ENCODE measurements around the gene VGLL4. TPM values are rescaled to one million over a fixed set of nuclear protein-coding genes. Genes with fewer than 3 reads are reported as not detected.
"Not testable (repeated sequence)": the region's sequence is repeated elsewhere in the genome, so short reads cannot be mapped to it uniquely, and the experiment has no call there.

Gene VGLL4
- total RNA-seq, 5 donors from 2014 or later (not counting 1 experiment from before 2014, with no cell fraction given), result 24.7 to 33.4 (median 28.4) TPM

GRCh38 chr3:11572660-11573059 is 71.1 kb downstream of the VGLL4 start:
- H3K27ac Mint-ChIP-seq; H3K9me3 Mint-ChIP-seq; H3K4me3 ChIP-seq (ENCODE audit: control insufficient read depth in 1 of 2, extremely low read depth in 1 of 2, low read length in 1 of 2); H3K4me3 Mint-ChIP-seq; H3K4me1 ChIP-seq (ENCODE audit: control insufficient read depth in 1 of 2, extremely low read depth in 1 of 2, insufficient read depth in 2 of 2, low read length in 2 of 2); ATAC-seq (replicated peaks in 1 of 4); H3K27me3 Mint-ChIP-seq; DNase-seq; H3K27ac ChIP-seq (ENCODE audit: low read length); CTCF ChIA-PET; POLR2A ChIA-PET; H3K9me3 ChIP-seq; H3K27me3 ChIP-seq (replicated peaks in 1 of 2; ENCODE audit: control insufficient read depth in 2 of 2, extremely low read depth in 1 of 2, insufficient read depth in 2 of 2, low read length in 1 of 2): not testable (repeated sequence)
- peaks cover 13 to 18% of the 10 kb centered on the region in 2 donors for H3K36me3 ChIP-seq (ENCODE audit: control insufficient read depth in 2 of 2, extremely low read depth in 1 of 2, insufficient read depth in 1 of 2, low read length in 1 of 2)
- 95% methylated on average over 8 of the region's 11 CpGs for WGBS (ENCODE audit: insufficient coverage)
- Mint-ChIP-seq H3K4me1 (peaks cover 11 to 21% (median 14%) of the 10 kb centered on the region in 3 donors), H3K36me3 (peaks cover 13% of the 10 kb centered on the region)

GRCh38 chr3:11570789-11571495 is 72.8 kb downstream of the VGLL4 start:
- Mint-ChIP-seq H3K27me3 (no peaks in the 10 kb centered on the region), H3K9me3 (no peaks in the 10 kb centered on the region), H3K36me3 (peaks cover 20% of the 10 kb centered on the region), H3K27ac (peak overlapping the region in 1 of 2 donors; percentile 55), H3K4me1 (peaks cover 7 to 16% (median 12%) of the 10 kb centered on the region in 3 donors), H3K4me3 (no peak overlapping the region)
- ATAC-seq (replicated peaks in 1 of 4) (no peak), DNase-seq (peak in 1 of 35 experiments; percentile 6)
- peaks cover 0 to 6% of the 10 kb centered on the region in 2 experiments for H3K4me1 ChIP-seq (ENCODE audit: control insufficient read depth in 1 of 2, extremely low read depth in 1 of 2, insufficient read depth in 2 of 2, low read length in 2 of 2)
- H3K27me3 ChIP-seq (replicated peaks in 1 of 2; ENCODE audit: control insufficient read depth in 2 of 2, extremely low read depth in 1 of 2, insufficient read depth in 2 of 2, low read length in 1 of 2), result no peaks in the 10 kb centered on the region
- CTCF ChIA-PET, result no interaction called here
- WGBS (ENCODE audit: insufficient coverage), result 87% methylated on average over 18 of the region's 20 CpGs
- no peak overlapping the region for H3K27ac ChIP-seq (ENCODE audit: low read length)
- no peaks in the 10 kb centered on the region for H3K9me3 ChIP-seq
- H3K4me3 ChIP-seq (ENCODE audit: control insufficient read depth in 1 of 2, extremely low read depth in 1 of 2, low read length in 1 of 2), result no peak overlapping the region
- H3K36me3 ChIP-seq (ENCODE audit: control insufficient read depth in 2 of 2, extremely low read depth in 1 of 2, insufficient read depth in 1 of 2, low read length in 1 of 2), result peaks cover 16 to 18% of the 10 kb centered on the region in 2 donors
- POLR2A ChIA-PET, result no interaction called here

- peaks cover 19 to 22% of the 10 kb centered on the region in 2 donors for H3K36me3 ChIP-seq (ENCODE audit: control insufficient read depth in 2 of 2, extremely low read depth in 1 of 2, insufficient read depth in 1 of 2, low read length in 1 of 2)
- peaks cover 7 to 16% (median 12%) of the 10 kb centered on the region in 3 donors for H3K4me1 Mint-ChIP-seq
- POLR2A ChIA-PET, result no interaction called here
Measured at GRCh38 chr3:11570251-11570650, 73.5 kb downstream of the VGLL4 start.

GRCh38 chr3:11569156-11569741 is 74.5 kb downstream of the VGLL4 start:
- no peak for ATAC-seq (replicated peaks in 1 of 4)
- no peaks in the 10 kb centered on the region for H3K27me3 ChIP-seq (replicated peaks in 1 of 2; ENCODE audit: control insufficient read depth in 2 of 2, extremely low read depth in 1 of 2, insufficient read depth in 2 of 2, low read length in 1 of 2)
- H3K27ac Mint-ChIP-seq, result peak overlapping the region in 1 of 2 donors; percentile 28
- H3K27me3 Mint-ChIP-seq, result no peaks in the 10 kb centered on the region
- ChIA-PET CTCF (no interaction called here), POLR2A (interaction anchor here in 1 of 2 donors (0.6 kb wide), 2 partner anchors 9 to 137 kb away, joined by 3 to 6 read pairs; no protein-coding TSS in a partner anchor)
- H3K36me3 Mint-ChIP-seq, result peaks cover 16% of the 10 kb centered on the region
- H3K4me3 Mint-ChIP-seq, result no peak overlapping the region
- peaks cover 0 to 6% of the 10 kb centered on the region in 2 experiments for H3K4me1 ChIP-seq (ENCODE audit: control insufficient read depth in 1 of 2, extremely low read depth in 1 of 2, insufficient read depth in 2 of 2, low read length in 2 of 2)
- 95% methylated on average over 7 of the region's 13 CpGs for WGBS (ENCODE audit: insufficient coverage)
- no peak overlapping the region for H3K27ac ChIP-seq (ENCODE audit: low read length)
- no peaks in the 10 kb centered on the region for H3K9me3 ChIP-seq
- DNase-seq, result no peak
- peaks cover 21 to 25% of the 10 kb centered on the region in 2 donors for H3K36me3 ChIP-seq (ENCODE audit: control insufficient read depth in 2 of 2, extremely low read depth in 1 of 2, insufficient read depth in 1 of 2, low read length in 1 of 2)
- no peak overlapping the region for H3K4me3 ChIP-seq (ENCODE audit: control insufficient read depth in 1 of 2, extremely low read depth in 1 of 2, low read length in 1 of 2)
- no peaks in the 10 kb centered on the region for H3K9me3 Mint-ChIP-seq
- H3K4me1 Mint-ChIP-seq, result peaks cover 5 to 16% (median 11%) of the 10 kb centered on the region in 3 donors

More at GRCh38 chr3:11570251-11570650, 73.5 kb downstream of the VGLL4 start:
- Histone ChIP-seq H3K27me3 (replicated peaks in 1 of 2; ENCODE audit: control insufficient read depth in 2 of 2, extremely low read depth in 1 of 2, insufficient read depth in 2 of 2, low read length in 1 of 2) (no peaks in the 10 kb centered on the region), H3K4me3 (ENCODE audit: control insufficient read depth in 1 of 2, extremely low read depth in 1 of 2, low read length in 1 of 2) (no peak overlapping the region), H3K4me1 (ENCODE audit: control insufficient read depth in 1 of 2, extremely low read depth in 1 of 2, insufficient read depth in 2 of 2, low read length in 2 of 2) (peaks cover 0 to 6% of the 10 kb centered on the region in 2 experiments), H3K9me3 (no peaks in the 10 kb centered on the region), H3K27ac (ENCODE audit: low read length) (no peak overlapping the region)
- peaks cover 20% of the 10 kb centered on the region for H3K36me3 Mint-ChIP-seq
- 97% methylated on average over 5 of the region's 13 CpGs for WGBS (ENCODE audit: insufficient coverage)
- DNase-seq (no peak), ATAC-seq (replicated peaks in 1 of 4) (no peak)
- H3K4me3 Mint-ChIP-seq, result no peak overlapping the region
- no peaks in the 10 kb centered on the region for H3K27me3 Mint-ChIP-seq
- CTCF ChIA-PET, result no interaction called here
- H3K27ac Mint-ChIP-seq, result peak overlapping the region in 1 of 2 donors; percentile 64
- H3K9me3 Mint-ChIP-seq, result no peaks in the 10 kb centered on the region

- Mint-ChIP-seq H3K4me3 (no peak overlapping the region), H3K4me1 (peaks cover 4 to 16% (median 7%) of the 10 kb centered on the region in 3 donors), H3K36me3 (peaks cover 20% of the 10 kb centered on the region), H3K27me3 (no peaks in the 10 kb centered on the region), H3K9me3 (no peaks in the 10 kb centered on the region), H3K27ac (peak overlapping the region in 1 of 2 donors; percentile 28)
- peaks cover 26 to 29% of the 10 kb centered on the region in 2 donors for H3K36me3 ChIP-seq (ENCODE audit: control insufficient read depth in 2 of 2, extremely low read depth in 1 of 2, insufficient read depth in 1 of 2, low read length in 1 of 2)
- no peak overlapping the region for H3K27ac ChIP-seq (ENCODE audit: low read length)
- peaks cover 0 to 6% of the 10 kb centered on the region in 2 experiments for H3K4me1 ChIP-seq (ENCODE audit: control insufficient read depth in 1 of 2, extremely low read depth in 1 of 2, insufficient read depth in 2 of 2, low read length in 2 of 2)
- no peaks in the 10 kb centered on the region for H3K9me3 ChIP-seq
- ATAC-seq (replicated peaks in 1 of 4) (no peak), DNase-seq (no peak)
- H3K27me3 ChIP-seq (replicated peaks in 1 of 2; ENCODE audit: control insufficient read depth in 2 of 2, extremely low read depth in 1 of 2, insufficient read depth in 2 of 2, low read length in 1 of 2), result no peaks in the 10 kb centered on the region
- H3K4me3 ChIP-seq (ENCODE audit: control insufficient read depth in 1 of 2, extremely low read depth in 1 of 2, low read length in 1 of 2), result no peak overlapping the region
- ChIA-PET POLR2A (no interaction called here), CTCF (interaction anchor here in 1 of 2 donors (0.6 kb wide), 1 partner anchor 10 kb away, joined by 3 read pairs; no protein-coding TSS in a partner anchor)
- WGBS (ENCODE audit: insufficient coverage), result 97% methylated on average over 19 of the region's 29 CpGs
Measured at GRCh38 chr3:11568503-11569155, 75.1 kb downstream of the VGLL4 start.
